Measurements from ENCODE around the gene ANAPC4.

GRCh38 chr4:25370242-25370641 is 6.8 kb upstream of the ANAPC4 start:
- TF ChIP-seq CTCF (IDR thresholded peaks at IDR 0.05) = no peak
- no peak for TF ChIP-seq POLR2A (IDR thresholded peaks at IDR 0.05)
